Skeletal muscle satellite cell (primary cell): ENCODE results near the gene METTL18.

Experiments
- H3K27me3 ChIP-seq: 2 replicates; pipeline ENCODE4 v1.7.0; 2013; ENCODE audit warnings: low read length; ENCODE audit not compliant: control insufficient read depth, insufficient read depth
- H3K36me3 ChIP-seq: 2 replicates; pipeline ENCODE4 v1.7.0; 2013; ENCODE audit warnings: mild to moderate bottlenecking, control low read depth, low read length; ENCODE audit not compliant: insufficient read depth
- H3K4me1 ChIP-seq: 2 replicates; pipeline ENCODE4 v1.7.0; 2013; ENCODE audit warnings: low read length; ENCODE audit not compliant: control insufficient read depth, insufficient read depth
- H3K4me2 ChIP-seq: 2 replicates; pipeline ENCODE4 v1.7.0; 2013; ENCODE audit warnings: mild to moderate bottlenecking, low read length
- H3K4me3 ChIP-seq: 2 replicates; pipeline ENCODE4 v1.7.0; 2013; ENCODE audit warnings: low read length
- H3K9ac ChIP-seq: 2 replicates; pipeline ENCODE4 v1.7.0; 2013; ENCODE audit warnings: mild to moderate bottlenecking, low read depth, low read length, moderate library complexity
- H3K9me3 ChIP-seq: replicated peaks from 2 replicates; pipeline ENCODE4 v1.7.0; 2013; ENCODE audit warnings: mild to moderate bottlenecking, control low read depth, low read length

METTL18 gene

GRCh38 chr1:169785267-169785666 is 9.4 kb downstream of the METTL18 start:
- H3K4me3 ChIP-seq: no peak overlapping the region
- no peaks in the 10 kb centered on the region for H3K9me3 ChIP-seq

GRCh38 chr1:169784102-169784501 is 10.6 kb downstream of the METTL18 start:
- no peaks in the 10 kb centered on the region for H3K9me3 ChIP-seq
- H3K9ac ChIP-seq: no peak overlapping the region
- no peaks in the 10 kb centered on the region for H3K36me3 ChIP-seq
- H3K4me1 ChIP-seq: peaks cover 15% of the 10 kb centered on the region
- H3K4me3 ChIP-seq: no peak overlapping the region
- H3K27me3 ChIP-seq: peaks cover 30% of the 10 kb centered on the region
- H3K4me2 ChIP-seq: no peak overlapping the region

More at GRCh38 chr1:169785267-169785666, 9.4 kb downstream of the METTL18 start:
- Histone ChIP-seq H3K9ac (no peak overlapping the region), H3K4me2 (no peak overlapping the region), H3K36me3 (no peaks in the 10 kb centered on the region), H3K4me1 (peaks cover 7% of the 10 kb centered on the region), H3K27me3 (peaks cover 30% of the 10 kb centered on the region)

GRCh38 chr1:169782596-169782995 is 12.1 kb downstream of the METTL18 start:
- Histone ChIP-seq H3K27me3 (peaks cover 29% of the 10 kb centered on the region), H3K36me3 (no peaks in the 10 kb centered on the region), H3K4me1 (peaks cover 15% of the 10 kb centered on the region), H3K4me3 (no peak overlapping the region), H3K9me3 (no peaks in the 10 kb centered on the region), H3K9ac (no peak overlapping the region), H3K4me2 (no peak overlapping the region)

- no peaks in the 10 kb centered on the region for H3K36me3 ChIP-seq
- H3K4me2 ChIP-seq: no peak overlapping the region
- H3K4me3 ChIP-seq: no peak overlapping the region
- peaks cover 15% of the 10 kb centered on the region for H3K4me1 ChIP-seq
- H3K9ac ChIP-seq: no peak overlapping the region
- peaks cover 11% of the 10 kb centered on the region for H3K27me3 ChIP-seq
- H3K9me3 ChIP-seq: no peaks in the 10 kb centered on the region
These were observed 14.7 kb downstream of the METTL18 start for GRCh38 chr1:169779970-169780369.

- no peak overlapping the region for H3K4me3 ChIP-seq
- no peaks in the 10 kb centered on the region for H3K36me3 ChIP-seq
- H3K27me3 ChIP-seq: peaks cover 4% of the 10 kb centered on the region
- H3K4me1 ChIP-seq: peaks cover 15% of the 10 kb centered on the region
- no peak overlapping the region for H3K4me2 ChIP-seq
- H3K9ac ChIP-seq: no peak overlapping the region
- no peaks in the 10 kb centered on the region for H3K9me3 ChIP-seq
These were observed 15.6 kb downstream of the METTL18 start for GRCh38 chr1:169779150-169779549.

- peaks cover 13% of the 10 kb centered on the region for H3K27me3 ChIP-seq
- peaks cover 13% of the 10 kb centered on the region for H3K4me1 ChIP-seq
- H3K36me3 ChIP-seq: no peaks in the 10 kb centered on the region
These were observed 18.3 kb downstream of the METTL18 start for GRCh38 chr1:169776440-169776839.

GRCh38 chr1:169768161-169768560 is 26.5 kb downstream of the METTL18 start:
- Histone ChIP-seq H3K36me3 (no peaks in the 10 kb centered on the region), H3K9ac (no peak overlapping the region), H3K27me3 (peaks cover 29% of the 10 kb centered on the region), H3K4me3 (no peak overlapping the region), H3K4me2 (no peak overlapping the region), H3K9me3 (no peaks in the 10 kb centered on the region), H3K4me1 (no peaks in the 10 kb centered on the region)

More at GRCh38 chr1:169776440-169776839, 18.3 kb downstream of the METTL18 start:
- Histone ChIP-seq H3K4me2 (no peak overlapping the region), H3K9me3 (no peaks in the 10 kb centered on the region), H3K9ac (no peak overlapping the region), H3K4me3 (no peak overlapping the region)

GRCh38 chr1:169765580-169766331 is 29.0 kb downstream of the METTL18 start:
- no peak overlapping the region for H3K4me2 ChIP-seq
- peaks cover 18% of the 10 kb centered on the region for H3K27me3 ChIP-seq
- no peaks in the 10 kb centered on the region for H3K9me3 ChIP-seq
- no peak overlapping the region for H3K9ac ChIP-seq
- no peak overlapping the region for H3K4me3 ChIP-seq
- no peaks in the 10 kb centered on the region for H3K36me3 ChIP-seq
- H3K4me1 ChIP-seq: no peaks in the 10 kb centered on the region

- Histone ChIP-seq H3K36me3 (no peaks in the 10 kb centered on the region), H3K4me2 (no peak overlapping the region), H3K9ac (no peak overlapping the region), H3K27me3 (peaks cover 15% of the 10 kb centered on the region), H3K9me3 (no peaks in the 10 kb centered on the region), H3K4me1 (no peaks in the 10 kb centered on the region), H3K4me3 (no peak overlapping the region)
These were observed 29.8 kb downstream of the METTL18 start for GRCh38 chr1:169764919-169765318.

GRCh38 chr1:169762699-169763098 is 32.0 kb downstream of the METTL18 start:
- Histone ChIP-seq H3K36me3 (no peaks in the 10 kb centered on the region), H3K9ac (no peak overlapping the region), H3K4me1 (no peaks in the 10 kb centered on the region), H3K4me3 (no peak overlapping the region), H3K27me3 (peaks cover 10% of the 10 kb centered on the region), H3K4me2 (no peak overlapping the region), H3K9me3 (no peaks in the 10 kb centered on the region)

- Histone ChIP-seq H3K4me1 (no peaks in the 10 kb centered on the region), H3K9ac (no peak overlapping the region), H3K4me3 (no peak overlapping the region)
These were observed 35.7 kb downstream of the METTL18 start for GRCh38 chr1:169759038-169759437.

GRCh38 chr1:169753549-169753948 is 41.2 kb downstream of the METTL18 start:
- H3K9ac ChIP-seq: no peak overlapping the region
- H3K9me3 ChIP-seq: no peaks in the 10 kb centered on the region
- no peaks in the 10 kb centered on the region for H3K4me1 ChIP-seq
- no peak overlapping the region for H3K4me3 ChIP-seq
- H3K27me3 ChIP-seq: peaks cover 2% of the 10 kb centered on the region
- no peak overlapping the region for H3K4me2 ChIP-seq
- no peaks in the 10 kb centered on the region for H3K36me3 ChIP-seq

More at GRCh38 chr1:169759038-169759437, 35.7 kb downstream of the METTL18 start:
- no peaks in the 10 kb centered on the region for H3K9me3 ChIP-seq
- peaks cover 2% of the 10 kb centered on the region for H3K27me3 ChIP-seq
- no peak overlapping the region for H3K4me2 ChIP-seq
- no peaks in the 10 kb centered on the region for H3K36me3 ChIP-seq
